Activated T-cell treated with anti-CD3 and anti-CD28 coated beads for 48 hours (primary cell): ENCODE measurements around the gene INHBA.

ENCODE experiments used
- DNase-seq: peaks from one replicate; pipeline ENCODE4 v3.0.0-alpha.2; 2020; ENCODE audit warnings: low read depth

INHBA gene

GRCh38 chr7:41688906-41689305, 14.0 kb downstream of the INHBA start:
- no peak for DNase-seq

GRCh38 chr7:41688012-41688625, 14.8 kb downstream of the INHBA start:
- DNase-seq = no peak

DNA sequence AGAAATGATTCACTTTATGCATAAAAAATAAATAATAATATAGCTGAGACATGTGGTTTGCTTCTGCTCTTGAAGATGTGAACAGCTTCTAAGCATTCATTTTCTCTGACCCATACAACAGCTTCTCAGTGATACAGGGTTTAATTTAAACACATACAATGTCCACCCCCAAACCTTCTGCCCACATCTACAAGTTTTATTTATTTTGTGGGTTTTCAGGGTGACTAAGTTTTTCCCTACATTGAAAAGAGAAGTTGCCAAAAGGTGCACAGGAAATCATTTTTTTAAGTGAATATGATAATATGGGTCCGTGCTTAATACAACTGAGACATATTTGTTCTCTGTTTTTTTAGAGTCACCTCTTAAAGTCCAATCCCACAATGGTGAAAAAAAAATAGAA, 17.2 kb downstream of the INHBA start:
- no peak for DNase-seq

GRCh38 chr7:41682422-41682821, 20.5 kb downstream of the INHBA start:
- no peak for DNase-seq

GRCh38 chr7:41679566-41679965, 23.3 kb downstream of the INHBA start:
- DNase-seq = no peak

GRCh38 chr7:41674505-41675023, 28.3 kb downstream of the INHBA start:
- DNase-seq = no peak

DNA sequence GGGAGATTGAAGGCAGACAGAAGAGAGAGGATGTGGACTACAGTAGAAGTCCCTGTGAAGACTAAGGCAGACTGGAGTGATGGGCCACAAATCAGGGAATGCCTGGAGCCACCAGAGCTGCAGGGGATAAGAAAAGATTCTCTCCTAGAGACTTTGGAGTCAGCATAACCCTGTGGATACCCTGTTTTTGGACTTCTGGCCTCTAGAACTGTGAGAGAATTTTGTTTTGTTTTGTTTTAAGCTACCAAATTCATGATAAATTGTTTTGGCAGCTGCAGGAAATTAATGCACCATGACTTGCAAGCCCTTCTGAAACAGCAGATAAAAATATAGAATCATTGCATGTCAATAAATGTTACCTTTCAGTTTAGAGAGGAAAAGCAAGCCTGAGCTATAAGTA, 41.3 kb downstream of the INHBA start:
- DNase-seq = no peak

GRCh38 chr7:41659539-41659938, 43.4 kb downstream of the INHBA start:
- DNase-seq = no peak

DNA sequence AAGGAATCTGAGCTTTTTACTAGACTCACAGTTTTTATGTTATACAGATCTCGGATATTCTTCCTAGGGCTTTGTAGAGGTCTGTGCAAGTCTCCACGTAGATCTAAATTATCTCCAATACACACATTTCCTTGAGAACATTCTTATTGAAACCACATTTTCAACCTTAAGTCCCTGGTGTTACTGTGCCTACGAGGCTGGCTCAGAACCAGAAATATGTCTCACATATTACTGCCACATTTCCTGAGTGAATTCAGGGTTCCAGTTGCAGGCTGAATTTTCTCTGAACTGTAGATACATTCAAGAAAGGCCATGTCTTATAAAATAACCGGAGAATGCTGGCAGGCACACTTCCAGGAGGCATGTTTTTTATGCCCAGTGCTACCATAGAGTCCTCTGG, 46.5 kb downstream of the INHBA start:
- no peak for DNase-seq

GRCh38 chr7:41655426-41655825, 47.5 kb downstream of the INHBA start:
- no peak for DNase-seq

GRCh38 chr7:41652267-41652666, 50.6 kb downstream of the INHBA start:
- DNase-seq = no peak

- no peak for DNase-seq
Measured at GRCh38 chr7:41648501-41648900, 54.4 kb downstream of the INHBA start.

GRCh38 chr7:41643616-41644015, 59.3 kb downstream of the INHBA start:
- no peak for DNase-seq

- DNase-seq = no peak
Measured at GRCh38 chr7:41641665-41642014, 61.2 kb downstream of the INHBA start.

DNA sequence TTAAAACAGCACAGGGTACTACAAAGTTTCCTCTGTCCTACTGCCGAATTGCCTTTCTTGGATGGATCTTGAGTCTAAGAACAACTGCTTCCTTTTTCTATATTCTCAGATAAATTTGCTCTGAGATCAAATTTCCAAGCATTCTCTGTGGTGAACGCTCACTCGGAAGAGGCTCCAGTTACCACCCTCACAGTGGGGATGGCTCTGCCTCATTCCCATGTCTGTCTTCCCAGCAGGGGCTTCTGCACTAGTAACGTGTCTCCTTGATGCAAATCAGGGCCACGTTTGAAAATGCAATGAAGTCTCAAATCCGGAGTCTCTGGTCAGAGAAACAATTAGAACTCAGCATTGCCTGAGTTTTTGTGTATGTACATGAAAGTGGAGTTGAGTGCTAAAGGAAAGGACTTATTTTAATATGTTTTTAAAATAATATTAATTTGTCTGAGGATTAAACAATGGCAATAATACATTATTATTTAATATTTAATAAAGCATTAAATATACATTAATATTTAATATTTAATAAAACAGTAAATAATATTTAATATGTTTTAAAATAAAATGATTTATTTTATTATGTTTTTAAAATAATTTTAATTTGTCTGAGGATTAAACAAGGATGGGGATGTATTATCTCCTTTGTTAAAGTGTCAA, 61.8 kb downstream of the INHBA start:
- no peak for DNase-seq

- DNase-seq = no peak
Measured at GRCh38 chr7:41640487-41640886, 62.4 kb downstream of the INHBA start.

GRCh38 chr7:41637049-41637448, 65.8 kb downstream of the INHBA start:
- DNase-seq = no peak
